Measurements from ENCODE around the gene RALGAPA1.
"Not testable (repeated sequence)": the region's sequence is repeated elsewhere in the genome, so short reads cannot be mapped to it uniquely, and the experiment has no call there.

Gene RALGAPA1

GRCh38 chr14:35594616-35595015, 214.5 kb downstream of the RALGAPA1 start:
- TF ChIP-seq CTCF (IDR thresholded peaks at IDR 0.05; ENCODE audit: low read depth, low read length), result no peak
- DNase-seq (ENCODE audit: extremely low read depth, low read depth), result no peak

- not testable (repeated sequence) for DNase-seq (ENCODE audit: extremely low read depth, low read depth)
Measured at GRCh38 chr14:35587373-35587772, 221.7 kb downstream of the RALGAPA1 start.

- no peak for TF ChIP-seq CTCF (IDR thresholded peaks at IDR 0.05; ENCODE audit: low read depth, low read length)
Measured at GRCh38 chr14:35578639-35579038, 230.5 kb downstream of the RALGAPA1 start.

GRCh38 chr14:35578135-35578534, 231.0 kb downstream of the RALGAPA1 start:
- DNase-seq (ENCODE audit: extremely low read depth, low read depth), result no peak
- no peak for TF ChIP-seq CTCF (IDR thresholded peaks at IDR 0.05; ENCODE audit: low read depth, low read length)

More at GRCh38 chr14:35578639-35579038, 230.5 kb downstream of the RALGAPA1 start:
- DNase-seq (ENCODE audit: extremely low read depth, low read depth), result no peak

GRCh38 chr14:35576856-35577255, 232.2 kb downstream of the RALGAPA1 start:
- no peak for TF ChIP-seq CTCF (IDR thresholded peaks at IDR 0.05; ENCODE audit: low read depth, low read length)
- no peak for DNase-seq (ENCODE audit: extremely low read depth, low read depth)

- DNase-seq (ENCODE audit: extremely low read depth, low read depth), result no peak
Measured at GRCh38 chr14:35576260-35576659, 232.8 kb downstream of the RALGAPA1 start.

GRCh38 chr14:35573911-35574310, 235.2 kb downstream of the RALGAPA1 start:
- TF ChIP-seq CTCF (IDR thresholded peaks at IDR 0.05; ENCODE audit: low read depth, low read length), result no peak

More at GRCh38 chr14:35576260-35576659, 232.8 kb downstream of the RALGAPA1 start:
- no peak for TF ChIP-seq CTCF (IDR thresholded peaks at IDR 0.05; ENCODE audit: low read depth, low read length)

GRCh38 chr14:35571598-35571997, 237.5 kb downstream of the RALGAPA1 start:
- DNase-seq (ENCODE audit: extremely low read depth, low read depth), result no peak
- no peak for TF ChIP-seq CTCF (IDR thresholded peaks at IDR 0.05; ENCODE audit: low read depth, low read length)

More at GRCh38 chr14:35573911-35574310, 235.2 kb downstream of the RALGAPA1 start:
- DNase-seq (ENCODE audit: extremely low read depth, low read depth), result no peak
